ENCODE data around the gene TPPP3. TPM values are rescaled to one million over a fixed set of nuclear protein-coding genes. Genes with fewer than 3 reads are reported as not detected.

TPPP3 gene
- total RNA-seq, 1 donor from 2014 or later = 123 TPM

GRCh38 chr16:67397036-67397801 is 3.9 kb upstream of the TPPP3 start:
- DNase-seq (peak; percentile 45), ATAC-seq (no peak)
- Histone ChIP-seq H3K4me3 (no peak overlapping the region), H3K4me1 (peaks cover 61% of the 10 kb centered on the region), H3K36me3 (no peaks in the 10 kb centered on the region), H3K9me3 (no peaks in the 10 kb centered on the region), H3K27ac (peak overlapping the region; percentile 69), H3K27me3 (ENCODE audit: low read depth) (peaks cover 7% of the 10 kb centered on the region)
- intact Hi-C loops (cut with DNase I) = no loop called here
- no peak for TF ChIP-seq CTCF (IDR thresholded peaks at IDR 0.05)

- Histone ChIP-seq H3K36me3 (no peaks in the 10 kb centered on the region), H3K4me3 (no peak overlapping the region), H3K4me1 (peaks cover 69% of the 10 kb centered on the region), H3K27ac (peak overlapping the region; percentile 76), H3K27me3 (ENCODE audit: low read depth) (peaks cover 7% of the 10 kb centered on the region), H3K9me3 (no peaks in the 10 kb centered on the region)
- ATAC-seq = peak; percentile 49 to 64
- DNase-seq = peak; percentile 84
- intact Hi-C loops (cut with DNase I) = no loop called here
- TF ChIP-seq CTCF (IDR thresholded peaks at IDR 0.05) = no peak
These were observed 3.1 kb upstream of the TPPP3 start for GRCh38 chr16:67396159-67397035.

GRCh38 chr16:67395458-67396158 is 2.3 kb upstream of the TPPP3 start:
- H3K4me1 ChIP-seq = peaks cover 77% of the 10 kb centered on the region

GRCh38 chr16:67395105-67395457 is 1.8 kb upstream of the TPPP3 start:
- peak overlapping the region; percentile 58 for H3K4me3 ChIP-seq
- H3K27me3 ChIP-seq (ENCODE audit: low read depth) = peaks cover 7% of the 10 kb centered on the region
- no peaks in the 10 kb centered on the region for H3K9me3 ChIP-seq
- H3K36me3 ChIP-seq = no peaks in the 10 kb centered on the region
- no peak for TF ChIP-seq CTCF (IDR thresholded peaks at IDR 0.05)
- peak overlapping the region; percentile 76 for H3K27ac ChIP-seq
- ATAC-seq = no peak
- intact Hi-C loops (cut with DNase I) = no loop called here
- no peak for DNase-seq
- peaks cover 81% of the 10 kb centered on the region for H3K4me1 ChIP-seq

More at GRCh38 chr16:67395458-67396158, 2.3 kb upstream of the TPPP3 start:
- Histone ChIP-seq H3K27me3 (ENCODE audit: low read depth) (peaks cover 7% of the 10 kb centered on the region), H3K27ac (peak overlapping the region; percentile 76), H3K36me3 (no peaks in the 10 kb centered on the region), H3K4me3 (no peak overlapping the region), H3K9me3 (no peaks in the 10 kb centered on the region)
- TF ChIP-seq CTCF (IDR thresholded peaks at IDR 0.05) = no peak
- no peak for DNase-seq
- intact Hi-C loops (cut with DNase I) = no loop called here
- no peak for ATAC-seq

Data from lower lobe of right lung (tissue), 2 donors.